OCI-LY7 (cell line): Measurements from ENCODE around the gene SAPCD2.

Source experiments
- EZH2phosphoT487 ChIP-seq: fragments of 200-600 bp; sonication (generic); IDR thresholded peaks from 2 replicates; pipeline ENCODE4 v1.6.1; 2018; ENCODE audit warnings: low read depth, borderline replicate concordance, mild to moderate bottlenecking, mixed run types, antibody characterized with exemption, low read length, moderate library complexity, mixed read lengths
- TF ChIP-seq, protein P1 (sequence below): fragments of 200-600 bp; sonication (generic); conservative IDR thresholded peaks from 2 replicates; pipeline ENCODE4 v1.5.1; 2014; ENCODE audit warnings: mild to moderate bottlenecking, antibody characterized with exemption, low read length, moderate library complexity, mixed read lengths

DNA sequence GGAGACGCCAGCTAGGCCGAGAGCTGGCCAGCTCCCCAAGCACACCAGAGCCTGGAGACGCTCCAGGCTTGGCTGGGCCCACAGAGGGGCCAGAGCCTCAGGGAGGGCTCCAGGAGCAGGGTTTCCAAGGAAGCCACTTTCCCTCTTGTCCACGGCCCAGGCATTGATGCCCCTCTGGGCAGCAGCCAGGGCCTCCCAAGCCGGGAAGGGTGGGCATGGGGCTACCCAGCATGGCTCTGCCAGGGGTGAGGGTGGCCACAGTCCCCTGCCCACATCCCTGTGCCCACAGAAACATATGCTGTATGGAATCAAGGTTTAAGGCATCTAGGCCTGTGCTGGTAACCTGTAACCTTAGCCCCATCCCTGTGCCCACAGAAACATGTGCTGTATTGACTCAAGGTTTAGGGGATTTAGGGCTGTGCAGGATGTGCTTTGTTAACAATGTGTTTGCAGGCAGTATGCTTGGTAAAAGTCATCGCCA, 45.7 kb upstream of the SAPCD2 start:
- TF ChIP-seq, protein P1, sequence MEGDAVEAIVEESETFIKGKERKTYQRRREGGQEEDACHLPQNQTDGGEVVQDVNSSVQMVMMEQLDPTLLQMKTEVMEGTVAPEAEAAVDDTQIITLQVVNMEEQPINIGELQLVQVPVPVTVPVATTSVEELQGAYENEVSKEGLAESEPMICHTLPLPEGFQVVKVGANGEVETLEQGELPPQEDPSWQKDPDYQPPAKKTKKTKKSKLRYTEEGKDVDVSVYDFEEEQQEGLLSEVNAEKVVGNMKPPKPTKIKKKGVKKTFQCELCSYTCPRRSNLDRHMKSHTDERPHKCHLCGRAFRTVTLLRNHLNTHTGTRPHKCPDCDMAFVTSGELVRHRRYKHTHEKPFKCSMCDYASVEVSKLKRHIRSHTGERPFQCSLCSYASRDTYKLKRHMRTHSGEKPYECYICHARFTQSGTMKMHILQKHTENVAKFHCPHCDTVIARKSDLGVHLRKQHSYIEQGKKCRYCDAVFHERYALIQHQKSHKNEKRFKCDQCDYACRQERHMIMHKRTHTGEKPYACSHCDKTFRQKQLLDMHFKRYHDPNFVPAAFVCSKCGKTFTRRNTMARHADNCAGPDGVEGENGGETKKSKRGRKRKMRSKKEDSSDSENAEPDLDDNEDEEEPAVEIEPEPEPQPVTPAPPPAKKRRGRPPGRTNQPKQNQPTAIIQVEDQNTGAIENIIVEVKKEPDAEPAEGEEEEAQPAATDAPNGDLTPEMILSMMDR = 0 out of 2 replicates have a peak, but pooled peaks have one; percentile 9
- TF ChIP-seq EZH2phosphoT487 = no peak
